ENCODE measurements around the gene SYNRG. TPM values are rescaled to one million over a fixed set of nuclear protein-coding genes. Genes with fewer than 3 reads are reported as not detected.

Gene SYNRG
- total and polyA plus RNA-seq, 2 donors (not counting 1 experiment from before 2014, with no cell fraction given): 20.4 to 21.5 TPM

GRCh38 chr17:37557482-37557881, 51.7 kb downstream of the SYNRG start:
- Histone ChIP-seq H3K9me3 (ENCODE audit: control insufficient read depth, insufficient read depth, low read depth, low read length) (no peaks in the 10 kb centered on the region), H3K36me3 (ENCODE audit: control insufficient read depth, insufficient read depth, low read length) (peaks cover 5% of the 10 kb centered on the region), H4K20me1 (ENCODE audit: control insufficient read depth, extremely low read depth, insufficient read depth, low read length) (no peaks in the 10 kb centered on the region), H2AFZ (ENCODE audit: low read length) (no peak overlapping the region), H3K79me2 (ENCODE audit: control insufficient read depth, insufficient read depth, low read length) (no peaks in the 10 kb centered on the region), H3K27me3 (ENCODE audit: control insufficient read depth, insufficient read depth, low read length) (no peaks in the 10 kb centered on the region), H3K4me2 (ENCODE audit: extremely low read depth, insufficient read depth, low read length) (no peak overlapping the region), H3K27ac (ENCODE audit: insufficient read depth, low read length) (no peak overlapping the region), H3K4me1 (ENCODE audit: control insufficient read depth, extremely low read depth, insufficient read depth, low read length) (no peaks in the 10 kb centered on the region), H3K4me3 (replicated peaks in 1 of 4; ENCODE audit: control extremely low read depth in 1 of 4, insufficient read depth in 1 of 4, low read depth in 3 of 4, low read length in 4 of 4) (no peak overlapping the region), H3K9ac (ENCODE audit: insufficient read depth, low read length) (no peak overlapping the region)
- DNase-seq (ENCODE audit: low read depth in 2 of 2): no peak
- TF ChIP-seq CTCF (conservative IDR thresholded peaks at IDR 0.05 in 1 of 2, IDR thresholded peaks at IDR 0.05 in 1 of 2; ENCODE audit: low read depth in 1 of 2, low read length in 2 of 2) (no peak), EZH2 (IDR thresholded peaks at IDR 0.05; ENCODE audit: low read length, missing control alignments) (no peak)

- TF ChIP-seq CTCF (conservative IDR thresholded peaks at IDR 0.05 in 1 of 2, IDR thresholded peaks at IDR 0.05 in 1 of 2; ENCODE audit: low read depth in 1 of 2, low read length in 2 of 2): no peak
- TF ChIP-seq EZH2 (IDR thresholded peaks at IDR 0.05; ENCODE audit: low read length, missing control alignments): no peak
- H3K4me2 ChIP-seq (ENCODE audit: extremely low read depth, insufficient read depth, low read length): no peak overlapping the region
- H3K36me3 ChIP-seq (ENCODE audit: control insufficient read depth, insufficient read depth, low read length): peaks cover 4% of the 10 kb centered on the region
These were observed 53.8 kb downstream of the SYNRG start for GRCh38 chr17:37555386-37555785.

GRCh38 chr17:37553401-37553966, 55.7 kb downstream of the SYNRG start:
- no peaks in the 10 kb centered on the region for H3K79me2 ChIP-seq (ENCODE audit: control insufficient read depth, insufficient read depth, low read length)
- H4K20me1 ChIP-seq (ENCODE audit: control insufficient read depth, extremely low read depth, insufficient read depth, low read length): no peaks in the 10 kb centered on the region
- H3K4me3 ChIP-seq (replicated peaks in 1 of 4; ENCODE audit: control extremely low read depth in 1 of 4, insufficient read depth in 1 of 4, low read depth in 3 of 4, low read length in 4 of 4): no peak overlapping the region
- TF ChIP-seq CTCF (conservative IDR thresholded peaks at IDR 0.05 in 1 of 2, IDR thresholded peaks at IDR 0.05 in 1 of 2; ENCODE audit: low read depth in 1 of 2, low read length in 2 of 2) (no peak), EZH2 (IDR thresholded peaks at IDR 0.05; ENCODE audit: low read length, missing control alignments) (no peak)
- no peaks in the 10 kb centered on the region for H3K4me1 ChIP-seq (ENCODE audit: control insufficient read depth, extremely low read depth, insufficient read depth, low read length)
- H3K9ac ChIP-seq (ENCODE audit: insufficient read depth, low read length): no peak overlapping the region
- no peak for DNase-seq (ENCODE audit: low read depth in 2 of 2)
- no peak overlapping the region for H3K27ac ChIP-seq (ENCODE audit: insufficient read depth, low read length)
- H3K9me3 ChIP-seq (ENCODE audit: control insufficient read depth, insufficient read depth, low read depth, low read length): no peaks in the 10 kb centered on the region
- no peak overlapping the region for H2AFZ ChIP-seq (ENCODE audit: low read length)
- peaks cover 4% of the 10 kb centered on the region for H3K36me3 ChIP-seq (ENCODE audit: control insufficient read depth, insufficient read depth, low read length)
- H3K27me3 ChIP-seq (ENCODE audit: control insufficient read depth, insufficient read depth, low read length): no peaks in the 10 kb centered on the region
- H3K4me2 ChIP-seq (ENCODE audit: extremely low read depth, insufficient read depth, low read length): no peak overlapping the region

More at GRCh38 chr17:37555386-37555785, 53.8 kb downstream of the SYNRG start:
- Histone ChIP-seq H3K79me2 (ENCODE audit: control insufficient read depth, insufficient read depth, low read length) (no peaks in the 10 kb centered on the region), H3K9ac (ENCODE audit: insufficient read depth, low read length) (no peak overlapping the region), H4K20me1 (ENCODE audit: control insufficient read depth, extremely low read depth, insufficient read depth, low read length) (no peaks in the 10 kb centered on the region), H3K27me3 (ENCODE audit: control insufficient read depth, insufficient read depth, low read length) (no peaks in the 10 kb centered on the region), H3K4me3 (replicated peaks in 1 of 4; ENCODE audit: control extremely low read depth in 1 of 4, insufficient read depth in 1 of 4, low read depth in 3 of 4, low read length in 4 of 4) (no peak overlapping the region), H3K27ac (ENCODE audit: insufficient read depth, low read length) (no peak overlapping the region), H2AFZ (ENCODE audit: low read length) (no peak overlapping the region), H3K9me3 (ENCODE audit: control insufficient read depth, insufficient read depth, low read depth, low read length) (no peaks in the 10 kb centered on the region), H3K4me1 (ENCODE audit: control insufficient read depth, extremely low read depth, insufficient read depth, low read length) (no peaks in the 10 kb centered on the region)
- DNase-seq (ENCODE audit: low read depth in 2 of 2): no peak

Data from fibroblast of lung (primary cell).